Stimulated activated CD8-positive, alpha-beta memory T cell treated with anti-CD3 and anti-CD28 coated beads, Interleukin-4, amount 100 ng/mL, for 4 hours (primary cell): ENCODE results near the gene KAT6B.

Experiments
- DNase-seq, 2 donors: peaks; one replicate each; pipeline ENCODE4 v3.0.0-alpha.2; 2020; ENCODE audit warnings: low read depth in 2 of 2, low spot score in 1 of 2

Gene KAT6B

GRCh38 chr10:74947781-74948401, 121.5 kb downstream of the KAT6B start:
- DNase-seq, result no peak

- DNase-seq, result no peak
Observed at GRCh38 chr10:74949034-74949832, 122.8 kb downstream of the KAT6B start.

GRCh38 chr10:74949843-74950765, 123.7 kb downstream of the KAT6B start:
- no peak for DNase-seq

GRCh38 chr10:74953214-74953613, 126.8 kb downstream of the KAT6B start:
- no peak for DNase-seq

DNA sequence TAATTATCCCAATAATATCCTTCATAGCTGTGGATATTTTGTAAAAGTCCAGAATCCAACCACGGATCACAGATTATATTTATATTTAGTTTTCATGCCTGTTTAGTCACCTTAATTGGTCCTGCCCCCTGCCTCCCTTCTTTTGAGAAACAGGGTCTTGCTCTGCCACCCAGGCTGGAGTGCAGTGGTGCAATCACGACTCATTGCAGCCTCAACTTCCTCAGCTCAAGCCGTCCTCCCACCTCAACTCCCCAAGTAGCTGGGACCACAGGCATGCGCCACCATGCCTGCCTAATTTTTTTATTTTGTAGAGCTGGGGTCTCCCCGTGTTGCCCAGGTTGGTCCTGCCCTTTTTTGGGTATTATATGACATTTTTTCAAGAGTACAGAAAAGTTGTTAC, 129.4 kb downstream of the KAT6B start:
- DNase-seq, result no peak

DNA sequence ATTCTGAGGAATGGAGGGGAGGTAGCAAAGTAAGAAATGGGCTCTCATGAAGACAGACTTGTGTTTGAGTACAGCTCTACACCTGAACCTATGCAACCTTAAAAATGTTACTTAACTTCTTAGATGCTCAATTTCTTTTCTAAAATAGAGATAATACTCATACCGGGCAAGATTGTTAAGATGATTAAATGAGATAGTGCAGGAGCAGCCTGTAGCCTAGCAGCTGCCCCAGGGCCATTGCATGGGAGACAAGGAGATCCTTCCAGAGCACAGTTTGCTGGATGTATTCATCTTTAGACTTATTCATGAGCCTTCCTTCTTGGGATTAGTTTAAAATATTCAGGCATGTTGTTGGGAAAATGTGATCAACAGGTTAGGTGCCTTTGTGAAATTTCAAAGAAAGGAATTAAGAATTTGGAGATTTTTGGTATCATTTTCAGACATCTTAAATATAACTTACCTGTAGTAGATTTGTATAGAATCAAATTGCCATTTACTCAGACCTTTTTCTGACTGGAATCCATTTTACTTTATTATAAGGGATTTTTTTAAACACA, 130.2 kb downstream of the KAT6B start:
- no peak for DNase-seq

DNA sequence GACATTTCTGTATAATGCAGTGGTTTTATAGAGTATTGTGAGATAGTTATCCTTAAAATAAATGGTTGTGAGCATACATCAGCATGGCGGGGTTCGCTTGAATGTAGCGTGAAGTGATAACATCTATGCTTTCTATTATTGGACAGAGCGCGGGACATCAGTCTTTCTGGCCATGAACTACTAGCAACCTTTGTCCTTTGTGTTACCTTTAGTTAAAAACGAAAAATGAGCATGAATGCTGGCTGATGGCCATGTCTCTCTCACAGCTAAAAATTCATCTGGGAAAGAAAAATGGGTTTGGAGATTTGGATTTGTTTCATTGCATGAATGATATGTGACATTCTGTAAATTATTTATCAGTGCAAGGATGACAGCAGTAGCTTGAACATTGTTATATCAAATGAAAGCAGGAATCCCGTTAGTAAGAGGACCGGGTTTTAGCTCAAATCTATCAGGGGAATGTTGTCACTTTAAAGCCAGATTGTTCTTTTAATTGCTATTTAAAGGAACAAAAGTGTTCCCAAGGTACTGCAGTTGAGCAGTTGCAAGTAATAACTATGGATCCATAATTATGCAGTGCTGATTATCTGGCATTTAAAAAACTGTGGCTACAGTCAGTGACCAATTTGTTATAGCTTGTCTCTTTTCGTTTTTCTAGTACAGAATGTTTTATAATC, 131.0 kb downstream of the KAT6B start:
- DNase-seq, result no peak

GRCh38 chr10:74958316-74958715, 131.9 kb downstream of the KAT6B start:
- no peak for DNase-seq

- no peak for DNase-seq
Observed at GRCh38 chr10:74960670-74961069, 134.3 kb downstream of the KAT6B start.

GRCh38 chr10:74962517-74962916, 136.1 kb downstream of the KAT6B start:
- no peak for DNase-seq

DNA sequence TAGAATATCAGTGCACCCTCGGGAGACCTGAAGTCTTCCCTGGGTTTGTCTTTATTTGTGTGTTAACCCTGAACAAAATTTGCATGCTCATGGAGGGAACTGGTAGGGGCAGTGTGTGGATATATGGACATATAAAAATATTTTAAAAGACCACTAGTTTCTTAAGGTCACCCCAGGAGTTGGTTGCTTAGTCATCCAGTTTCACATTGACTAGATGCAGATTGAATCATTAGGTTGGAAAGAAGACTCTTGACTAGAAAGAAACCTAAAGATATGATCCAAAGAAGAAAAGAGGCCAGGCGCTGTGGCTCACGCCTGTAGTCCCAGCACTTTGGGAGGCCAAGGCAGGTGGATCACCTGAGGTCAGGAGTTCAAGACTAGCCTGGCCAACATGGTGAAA, 137.1 kb downstream of the KAT6B start:
- DNase-seq, result no peak

GRCh38 chr10:74967911-74968666, 141.7 kb downstream of the KAT6B start:
- no peak for DNase-seq

DNA sequence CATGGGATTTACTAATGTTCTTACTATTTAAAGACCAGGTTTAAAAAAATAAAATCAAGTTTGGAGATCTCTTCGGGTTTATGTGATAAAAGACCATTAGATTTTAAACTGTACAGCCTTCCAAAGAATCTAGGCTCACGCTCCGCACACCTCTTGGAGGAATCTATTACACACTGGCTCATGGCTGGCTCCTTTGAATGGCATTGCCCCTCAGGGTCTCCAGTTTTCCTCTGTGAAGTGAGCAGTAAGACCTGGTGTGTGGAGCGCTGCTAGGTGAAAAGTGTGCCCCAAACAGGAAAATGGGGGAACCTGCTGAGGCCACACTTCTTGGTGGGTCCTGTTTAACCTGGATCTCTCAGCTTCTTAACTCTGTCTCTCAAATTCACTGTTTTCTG, 142.3 kb downstream of the KAT6B start:
- DNase-seq, result no peak

DNA sequence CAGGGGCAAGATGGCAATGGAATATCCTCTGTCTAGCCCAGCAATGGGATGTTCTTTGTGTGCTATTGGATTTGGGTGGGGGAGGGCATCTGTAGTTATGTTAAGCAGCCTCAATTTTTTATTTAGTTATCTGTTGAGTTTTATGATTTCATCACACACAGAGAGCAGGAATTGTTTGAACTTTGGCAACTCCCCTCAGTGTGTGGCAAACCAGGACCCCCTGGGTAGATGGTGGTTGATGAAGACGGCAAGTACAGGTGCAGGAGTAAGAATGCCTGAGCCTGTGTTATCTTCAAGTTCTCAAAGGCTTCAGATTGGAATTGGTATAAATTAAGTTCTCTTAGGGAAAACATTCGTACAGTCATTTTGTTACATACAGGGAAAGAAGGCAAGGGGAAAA, 142.7 kb downstream of the KAT6B start:
- no peak for DNase-seq

DNA sequence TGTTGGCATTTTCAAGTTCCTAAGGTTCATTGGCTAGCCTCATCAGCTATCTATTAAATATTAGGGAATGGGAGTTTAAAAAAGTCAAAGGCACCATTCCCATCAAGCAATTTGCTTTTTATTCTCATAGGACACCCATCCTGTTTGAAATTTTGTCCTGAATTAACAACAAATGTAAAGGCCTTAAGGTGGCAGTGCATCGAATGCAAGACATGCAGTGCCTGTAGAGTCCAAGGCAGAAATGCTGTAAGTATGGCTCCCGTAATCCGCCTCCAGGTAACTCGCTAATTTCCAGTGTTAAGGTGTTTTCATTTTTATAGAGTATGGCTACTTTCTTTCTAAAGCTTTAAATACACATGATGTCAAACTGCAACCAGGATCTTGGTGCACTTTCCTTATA, 143.1 kb downstream of the KAT6B start:
- no peak for DNase-seq

DNA sequence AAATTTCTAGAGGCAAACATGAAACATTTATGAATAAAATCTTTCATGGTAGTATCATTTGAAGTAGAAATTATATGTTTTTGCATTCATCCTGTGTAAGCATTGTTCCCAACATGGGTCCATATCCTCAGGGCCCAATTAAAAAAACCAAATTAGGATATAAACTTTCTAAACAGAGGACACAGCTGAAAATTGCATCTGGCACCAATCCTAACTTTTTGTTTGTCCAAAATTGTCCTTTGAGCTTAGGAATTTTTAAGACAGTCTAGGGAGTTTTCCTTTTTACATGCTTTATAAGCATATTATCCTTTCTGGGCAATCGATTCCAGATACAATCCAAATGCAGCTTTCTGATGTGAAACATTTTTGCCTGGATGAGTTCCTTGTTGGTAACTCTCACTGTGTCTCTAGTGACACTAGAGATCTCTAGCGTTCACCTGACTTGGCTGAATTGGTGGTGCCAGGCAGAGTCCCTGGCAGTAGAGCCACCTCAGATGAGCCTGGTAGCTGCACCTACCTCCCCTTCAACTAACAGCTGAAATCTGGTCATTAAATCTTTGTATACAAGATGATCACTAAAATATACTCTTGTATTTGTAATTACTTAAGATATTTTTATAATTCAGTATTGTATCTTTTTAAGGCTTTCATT, 147.5 kb downstream of the KAT6B start:
- no peak for DNase-seq

GRCh38 chr10:74975758-74976157, 149.4 kb downstream of the KAT6B start:
- no peak for DNase-seq

DNA sequence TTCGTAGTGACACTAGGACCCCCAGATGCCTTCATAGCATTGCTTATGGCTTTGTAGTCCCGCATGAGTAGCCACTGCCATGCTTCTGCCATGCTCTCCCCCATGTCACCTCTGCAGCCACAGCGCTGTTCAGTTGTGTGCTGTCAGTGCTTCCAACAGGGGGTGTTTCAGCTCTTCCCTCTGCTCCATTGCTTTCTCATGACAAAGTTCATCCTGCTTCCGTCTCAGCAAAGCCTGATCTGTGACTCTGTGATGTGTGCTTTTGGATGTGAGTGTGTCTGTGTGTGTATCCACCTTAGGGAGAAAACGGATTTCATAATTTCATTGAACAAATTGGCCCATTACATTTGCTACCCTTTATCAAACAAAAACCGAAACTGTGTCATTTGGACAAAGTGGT, 150.2 kb downstream of the KAT6B start:
- DNase-seq, result no peak

- DNase-seq, result no peak
Observed at GRCh38 chr10:74977072-74977471, 150.7 kb downstream of the KAT6B start.
